GM21737 (cell line): Measurements from ENCODE around the gene CARNS1.
"Not testable (repeated sequence)": the region's sequence is repeated elsewhere in the genome, so short reads cannot be mapped to it uniquely, and the experiment has no call there.

ENCODE experiments used
- ATAC-seq: cut with Tn5 transposase; IDR thresholded peaks from one replicate; pipeline ENCODE4 v1.9.1; 2021; ENCODE audit warnings: mild to moderate bottlenecking, moderate library complexity; ENCODE audit not compliant: unreplicated experiment

CARNS1 gene

GRCh38 chr11:67427364-67427859 is 11.9 kb downstream of the CARNS1 start:
- not testable (repeated sequence) for ATAC-seq

- peak; percentile 76 for ATAC-seq
Observed at GRCh38 chr11:67428052-67429001, 12.8 kb downstream of the CARNS1 start, which contains the start of gene RPS6KB2. TSS of gene RPS6KB2 (plus strand) at chr11:67428494. CDS start at chr11:67428546, 52 bp downstream.

GRCh38 chr11:67429038-67429668 is 13.7 kb downstream of the CARNS1 start:
- no peak for ATAC-seq

GRCh38 chr11:67429722-67430121 is 14.2 kb downstream of the CARNS1 start:
- no peak for ATAC-seq

- ATAC-seq: no peak
Observed at GRCh38 chr11:67431346-67432249, 16.1 kb downstream of the CARNS1 start.

- ATAC-seq: no peak
Observed at GRCh38 chr11:67432655-67433349, 17.3 kb downstream of the CARNS1 start.

- no peak for ATAC-seq
Observed at GRCh38 chr11:67433536-67434394, 18.3 kb downstream of the CARNS1 start.

GRCh38 chr11:67434395-67434881 is 19.0 kb downstream of the CARNS1 start:
- no peak for ATAC-seq

GRCh38 chr11:67435031-67435726 is 19.7 kb downstream of the CARNS1 start:
- ATAC-seq: no peak

- no peak for ATAC-seq
Observed at GRCh38 chr11:67435727-67436458, 20.4 kb downstream of the CARNS1 start.

- no peak for ATAC-seq
Observed at GRCh38 chr11:67436459-67437081, 21.1 kb downstream of the CARNS1 start.

- ATAC-seq: no peak
Observed at GRCh38 chr11:67437082-67437808, 21.8 kb downstream of the CARNS1 start, which contains the start of gene PTPRCAP. TSS of gene PTPRCAP (minus strand) at chr11:67437682. CDS start at chr11:67437619, 63 bp downstream.

- no peak for ATAC-seq
Observed at GRCh38 chr11:67437809-67438157, 22.3 kb downstream of the CARNS1 start.

- ATAC-seq: no peak
Observed at GRCh38 chr11:67438158-67438902, 22.9 kb downstream of the CARNS1 start.

- ATAC-seq: no peak
Observed at GRCh38 chr11:67439321-67440228, 24.1 kb downstream of the CARNS1 start.
